HCT116 (cell line): ENCODE results near the gene KCNJ4. TPM values are rescaled to one million over a fixed set of nuclear protein-coding genes. Genes with fewer than 3 reads are reported as not detected.
"Not testable (repeated sequence)": the region's sequence is repeated elsewhere in the genome, so short reads cannot be mapped to it uniquely, and the experiment has no call there.

Experiments used
- ATAC-seq: fragments of 200-7000 bp; cut with Tn5 transposase; 2 replicates; pipeline ENCODE4 v1.9.1; 2020; ENCODE audit warnings: mild to moderate bottlenecking, moderate library complexity
- BruUV-seq: library from RNA; stranded (reverse); fragments of 400-500 nt; replicated peaks from 2 replicates; lab custom pipeline; 2021; lab: Mats Ljungman, UMichigan
- CTCF ChIA-PET: fragments of 300-600 bp; sonication (Branson Sonifier 250); formaldehyde crosslinking; loops from one replicate; lab custom pipeline; 2021; ENCODE audit warnings: antibody characterized with exemption; lab: Charles Lee
- POLR2A ChIA-PET: fragments of 300-600, 350-600 bp; sonication (Branson Sonifier 250); formaldehyde crosslinking; loops from one replicate; lab custom pipeline; 2021; ENCODE audit warnings: antibody characterized with exemption; lab: Charles Lee
- RAD21 ChIA-PET, 2 experiments: fragments of 300-600 bp; sonication (Branson Sonifier 250); formaldehyde crosslinking; loops; one replicate each; lab custom pipeline; 2023; ENCODE audit warnings: low total read pairs in 2 of 2; ENCODE audit not compliant: uncharacterized antibody in 2 of 2, unreplicated experiment in 2 of 2, low non-redundant PET in 1 of 2; lab: Charles Lee
- DNase-seq: peaks from one replicate; pipeline ENCODE4 v3.0.0-alpha.2; 2010; ENCODE audit warnings: low read depth, low spot score
- H2AFZ ChIP-seq: fragments of 200-600 bp; shearing (Covaris generic), sonication (generic); 2 replicates; pipeline ENCODE4 v1.6.1; 2017; ENCODE audit warnings: low read depth, mixed run types, mixed read lengths, antibody characterized with exemption, low read length; ENCODE audit not compliant: poor library complexity, severe bottlenecking
- H3K27ac ChIP-seq: 2 replicates; pipeline ENCODE4 v1.5.1; 2012; ENCODE audit warnings: low read depth, low read length
- H3K27me3 ChIP-seq: fragments of 200-600 bp; sonication (generic); 2 replicates; pipeline ENCODE4 v1.6.1; 2016; ENCODE audit warnings: mixed run types, low read length, mixed read lengths; ENCODE audit not compliant: insufficient read depth
- H3K36me3 ChIP-seq, 2 experiments: fragments of 200-500 bp in 1 of 2; fragments of 200-600 bp in 1 of 2; sonication (Bioruptor generic) in 1 of 2; sonication (generic) in 1 of 2; 2 replicates each; pipeline versions ENCODE4 v1.5.1 to v1.6.1; 2014 to 2016; ENCODE audit warnings: low read length in 2 of 2, inconsistent platforms in 1 of 2, mixed read lengths in 1 of 2, mixed run types in 1 of 2; ENCODE audit not compliant: insufficient read depth in 2 of 2, control insufficient read depth in 1 of 2
- H3K4me1 ChIP-seq, 2 experiments: fragments of 200-600 bp in 1 of 2; sonication (generic) in 1 of 2; 2 replicates each; pipeline versions ENCODE4 v1.5.1 to v1.6.1; 2012 to 2017; ENCODE audit warnings: low read length in 2 of 2, inconsistent platforms in 1 of 2, mild to moderate bottlenecking in 1 of 2, mixed read lengths in 1 of 2, mixed run types in 1 of 2, moderate library complexity in 1 of 2; ENCODE audit not compliant: insufficient read depth in 2 of 2, control insufficient read depth in 1 of 2
- H3K4me2 ChIP-seq: fragments of 200-600 bp; sonication (generic); 2 replicates; pipeline ENCODE4 v1.6.1; 2017; ENCODE audit warnings: mixed run types, low read length, mixed read lengths
- H3K4me3 ChIP-seq, 2 experiments: fragments of 200-600 bp in 1 of 2; sonication (generic) in 1 of 2; replicated peaks in 1 of 2; 2 replicates each; pipeline ENCODE4 v1.5.1; 2011 to 2016; ENCODE audit warnings: low read length in 2 of 2, control low read depth in 1 of 2, low read depth in 1 of 2, mild to moderate bottlenecking in 1 of 2, mixed read lengths in 1 of 2, mixed run types in 1 of 2
- H3K79me2 ChIP-seq: fragments of 200-600 bp; sonication (generic); 2 replicates; pipeline ENCODE4 v1.6.1; 2017; ENCODE audit warnings: mild to moderate bottlenecking, mixed run types, low read length, moderate library complexity, mixed read lengths; ENCODE audit not compliant: insufficient read depth
- H3K9ac ChIP-seq: fragments of 200-600 bp; sonication (generic); 2 replicates; pipeline ENCODE4 v1.6.1; 2016; ENCODE audit warnings: low read length, mixed read lengths
- H3K9me2 ChIP-seq: fragments of 200-600 bp; sonication (generic), shearing (Covaris generic); 2 replicates; pipeline ENCODE4 v1.6.1; 2017; ENCODE audit warnings: mixed run types, mild to moderate bottlenecking, moderate library complexity; ENCODE audit not compliant: insufficient read depth
- H3K9me3 ChIP-seq, 2 experiments: fragments of 200-500 bp in 1 of 2; fragments of 200-600 bp in 1 of 2; sonication (Bioruptor generic) in 1 of 2; sonication (generic) in 1 of 2; 2 replicates each; pipeline ENCODE4 v1.6.1; 2014 to 2017; ENCODE audit warnings: low read length in 2 of 2, mixed read lengths in 2 of 2, inconsistent platforms in 1 of 2, low read depth in 1 of 2, mild to moderate bottlenecking in 1 of 2, mixed run types in 1 of 2, moderate library complexity in 1 of 2; ENCODE audit not compliant: control insufficient read depth in 1 of 2, insufficient read depth in 1 of 2
- H4K20me1 ChIP-seq: fragments of 200-600 bp; sonication (generic), shearing (Covaris generic); 2 replicates; pipeline ENCODE4 v1.6.1; 2017; ENCODE audit warnings: mixed run types, mild to moderate bottlenecking, moderate library complexity; ENCODE audit not compliant: insufficient read depth
- ATF3 ChIP-seq: IDR thresholded peaks from 2 replicates; pipeline ENCODE4 v1.6.1; 2012
- EZH2phosphoT487 ChIP-seq: fragments of 200-600 bp; IDR thresholded peaks from 2 replicates; pipeline ENCODE4 v1.6.1; 2018; ENCODE audit warnings: antibody characterized with exemption, borderline replicate concordance
- RAD21 ChIP-seq: IDR thresholded peaks from 2 replicates; pipeline ENCODE4 v1.6.1; 2012; ENCODE audit warnings: low read depth, mild to moderate bottlenecking
- SRF ChIP-seq: IDR thresholded peaks from 2 replicates; pipeline ENCODE4 v1.6.1; 2012; ENCODE audit warnings: low read depth
- TCF7L2 ChIP-seq: IDR thresholded peaks from 2 replicates; pipeline ENCODE4 v1.7.0; 2011; ENCODE audit warnings: borderline replicate concordance, inconsistent platforms; ENCODE audit not compliant: insufficient read depth, insufficient read length; ENCODE audit errors: extremely low read depth
- YY1 ChIP-seq: IDR thresholded peaks from 2 replicates; pipeline ENCODE4 v1.6.1; 2011; ENCODE audit warnings: low read length, low read depth, moderate library complexity, mild to moderate bottlenecking; ENCODE audit not compliant: insufficient replicate concordance; ENCODE audit errors: extremely low read depth
- ZFX ChIP-seq: fragments of 450-650 bp; IDR thresholded peaks from 2 replicates; pipeline ENCODE4 v1.6.1; 2017
- intact Hi-C: fragments of 100-400 bp; cut with micrococcal nuclease; formaldehyde crosslinking; loops from 2 replicates; pipeline ENCODE4 v1.10.0; 2022
- total RNA-seq: library from RNA; stranded (reverse); gene quantifications from one replicate; pipeline ENCODE4 v1.2.1, GENCODE V29; 2021; ENCODE audit not compliant: unreplicated experiment

KCNJ4 gene
- total RNA-seq, 1 experiment from 2014 or later: not detected

- TF ChIP-seq YY1: no peak
- TF ChIP-seq SRF: no peak
- TF ChIP-seq ATF3: no peak
- TF ChIP-seq ZFX: no peak
- TF ChIP-seq RAD21: no peak
- no peak for TF ChIP-seq EZH2phosphoT487
- no peak for TF ChIP-seq TCF7L2
Measured at GRCh38 chr22:38383417-38383816, 71.6 kb downstream of the KCNJ4 start (continued).

- DNase-seq, ATAC-seq, H3K9me2 ChIP-seq, H3K9me3 ChIP-seq, H2AFZ ChIP-seq, H3K27ac ChIP-seq, BruUV-seq, H3K79me2 ChIP-seq, H3K9ac ChIP-seq, CTCF ChIA-PET, H3K27me3 ChIP-seq, H3K4me2 ChIP-seq, H4K20me1 ChIP-seq, H3K4me1 ChIP-seq, RAD21 ChIA-PET, POLR2A ChIA-PET, H3K4me3 ChIP-seq, H3K36me3 ChIP-seq, intact Hi-C loops: not testable (repeated sequence)
Measured at GRCh38 chr22:38381371-38381770, 73.6 kb downstream of the KCNJ4 start.

Other genes starting within 250 kb of the KCNJ4 start
- 66.0 TPM for gene TMEM184B, start 182.2 kb downstream of the KCNJ4 start, total RNA-seq
- gene CSNK1E, start 137.8 kb downstream of the KCNJ4 start, total RNA-seq: 190 TPM
- 33.1 TPM for gene KDELR3, start 12.9 kb upstream of the KCNJ4 start, total RNA-seq
- 234 TPM for gene DDX17, start 51.1 kb upstream of the KCNJ4 start, total RNA-seq
- 0.89 TPM for gene DMC1, start 115.0 kb upstream of the KCNJ4 start, total RNA-seq
- 3.9 TPM for gene FAM227A, start 201.2 kb upstream of the KCNJ4 start, total RNA-seq
- gene CBY1, start 201.4 kb upstream of the KCNJ4 start, total RNA-seq: 27.6 TPM
- gene TOMM22, start 226.8 kb upstream of the KCNJ4 start, total RNA-seq: 136 TPM
- 67.3 TPM for gene JOSD1, start 245.7 kb upstream of the KCNJ4 start, total RNA-seq